Measurements from ENCODE around the gene YEATS4.

YEATS4 gene

GRCh38 chr12:69412655-69413054, 53.1 kb downstream of the YEATS4 start:
- no peak for TF ChIP-seq CTCF (conservative IDR thresholded peaks at IDR 0.05; ENCODE audit: low read depth)
- CTCF ChIA-PET, result no interaction called here
- POLR2A ChIA-PET (ENCODE audit: low non-redundant PET), result no interaction called here

DNA sequence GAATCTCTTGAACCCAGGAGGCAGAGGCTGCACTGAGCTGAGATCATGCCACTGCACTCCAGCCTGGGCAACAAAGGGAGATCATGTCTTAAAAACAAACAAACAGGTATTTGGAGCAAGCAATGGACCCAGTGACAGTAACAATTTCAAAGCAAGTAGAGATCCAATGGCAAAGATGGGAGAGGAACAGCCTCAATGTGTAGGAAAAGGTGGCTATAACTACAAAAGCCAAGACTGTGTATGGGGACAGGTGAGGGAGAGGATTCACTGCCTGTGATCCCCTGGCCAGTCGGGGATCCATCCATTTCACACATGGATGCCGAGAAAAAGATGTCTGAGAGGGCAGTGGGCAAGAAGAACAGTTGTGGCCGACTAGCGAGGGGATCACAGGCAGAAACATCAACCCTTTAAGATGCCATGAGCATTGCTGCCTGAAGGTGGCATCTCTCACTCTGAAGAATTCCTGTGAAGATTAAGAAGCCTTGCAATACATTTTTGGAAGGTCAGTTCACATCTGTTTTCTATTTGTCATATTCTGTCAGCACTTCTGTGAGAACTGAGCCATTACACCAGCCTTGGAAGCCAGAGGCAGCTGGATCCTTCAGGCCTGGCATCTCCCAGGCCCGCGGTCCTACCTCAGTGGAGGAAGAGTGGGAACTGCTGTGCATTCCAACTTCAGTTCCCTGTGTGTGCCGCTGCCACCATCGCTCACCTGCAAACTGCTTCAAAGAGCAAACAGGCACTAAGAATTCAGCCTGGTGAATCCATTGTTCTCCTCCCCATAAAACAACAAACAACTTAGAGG, 56.1 kb downstream of the YEATS4 start:
- ChIA-PET CTCF (interaction anchor here (0.6 kb wide), 1 partner anchor 196 kb away, joined by 3 read pairs; no protein-coding TSS in a partner anchor), POLR2A (ENCODE audit: low non-redundant PET) (no interaction called here)
- H3K27ac ChIP-seq, result peak overlapping the region; percentile 44; the same call in 1 of the 2 replicates
- peak; percentile 4 for TF ChIP-seq CTCF (conservative IDR thresholded peaks at IDR 0.05; ENCODE audit: low read depth)
- peak; percentile 45 for DNase-seq (ENCODE audit: low spot score)

More at GRCh38 chr12:69412655-69413054, 53.1 kb downstream of the YEATS4 start:
- H3K27ac ChIP-seq, result no peak overlapping the region
- DNase-seq (ENCODE audit: low spot score), result no peak

DNA sequence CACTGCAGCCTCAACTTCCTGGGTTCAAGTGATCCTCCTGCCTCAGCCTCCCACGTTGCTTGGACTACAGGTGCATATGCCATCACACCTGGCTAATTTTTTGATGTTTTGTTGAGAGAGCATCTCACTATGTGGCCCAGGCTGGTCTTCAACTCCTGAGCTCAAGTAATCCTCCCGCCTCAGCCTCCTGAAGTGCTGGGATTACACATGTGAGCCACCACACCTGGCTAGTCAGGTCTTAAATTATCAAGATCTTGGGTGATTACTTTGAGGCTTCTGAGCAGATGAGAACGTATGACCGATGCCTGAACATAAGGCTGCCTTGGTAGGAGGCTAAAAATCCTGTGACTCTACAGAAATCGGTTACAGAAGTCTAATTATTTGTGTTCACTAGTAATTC, 57.7 kb downstream of the YEATS4 start:
- no peak for DNase-seq (ENCODE audit: low spot score)
- ChIA-PET POLR2A (ENCODE audit: low non-redundant PET) (no interaction called here), CTCF (interaction anchor here (0.6 to 1.0 kb wide), 2 partner anchors 12 to 377 kb away, joined by 3 read pairs; no protein-coding TSS in a partner anchor)
- no peak overlapping the region for H3K27ac ChIP-seq
- TF ChIP-seq CTCF (conservative IDR thresholded peaks at IDR 0.05; ENCODE audit: low read depth), result no peak

DNA sequence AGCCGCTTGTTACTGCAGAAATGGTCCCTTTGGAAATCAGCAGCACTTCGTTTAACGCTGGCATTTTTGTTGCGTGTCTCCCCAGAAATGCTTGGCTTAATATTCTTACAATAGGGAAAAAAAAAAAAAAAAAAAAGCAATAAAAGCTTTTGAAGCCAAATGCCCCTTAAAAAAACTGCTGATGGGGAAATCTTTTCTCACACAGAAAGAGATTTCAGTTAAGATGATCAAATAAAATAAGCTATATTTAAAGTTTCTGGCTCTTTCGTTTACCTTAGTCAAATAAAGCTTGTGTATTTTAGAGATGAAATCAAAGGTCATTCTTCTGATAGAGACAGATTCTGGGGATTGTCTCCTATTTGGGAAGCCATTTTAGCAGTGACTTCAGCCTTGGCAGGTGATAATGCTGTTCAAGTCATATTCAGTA, 58.2 kb downstream of the YEATS4 start:
- POLR2A ChIA-PET (ENCODE audit: low non-redundant PET), result no interaction called here
- CTCF ChIA-PET, result interaction anchor here (0.6 to 1.0 kb wide), 3 partner anchors 11 to 376 kb away, joined by 3 read pairs; no protein-coding TSS in a partner anchor
- no peak for DNase-seq (ENCODE audit: low spot score)
- TF ChIP-seq CTCF (conservative IDR thresholded peaks at IDR 0.05; ENCODE audit: low read depth), result no peak
- no peak overlapping the region for H3K27ac ChIP-seq

DNA sequence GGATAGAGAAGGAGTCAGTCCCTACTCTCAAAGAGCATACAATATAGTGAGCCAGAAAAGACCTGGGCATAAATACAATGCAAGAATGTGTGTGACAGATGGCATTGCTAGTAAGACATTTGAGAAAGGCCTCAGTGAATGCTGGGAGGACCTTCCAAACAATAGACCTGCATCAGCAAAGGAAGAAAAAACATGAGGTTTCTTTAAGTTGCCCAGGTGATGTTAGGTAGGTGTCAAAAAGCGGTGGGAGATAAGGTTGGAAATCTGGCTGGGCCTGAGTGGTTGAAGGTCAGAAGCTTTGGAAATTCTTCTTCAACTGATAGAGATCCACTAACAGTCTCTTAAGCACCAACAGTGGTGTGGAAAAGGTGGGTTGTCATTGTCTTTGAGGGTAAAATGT, 60.2 kb downstream of the YEATS4 start:
- CTCF ChIA-PET, result interaction anchor here (0.5 kb wide), 1 partner anchor 491 kb away, joined by 8 read pairs; no protein-coding TSS in a partner anchor
- no peak for TF ChIP-seq CTCF (conservative IDR thresholded peaks at IDR 0.05; ENCODE audit: low read depth)
- DNase-seq (ENCODE audit: low spot score), result no peak
- no peak overlapping the region for H3K27ac ChIP-seq
- POLR2A ChIA-PET (ENCODE audit: low non-redundant PET), result no interaction called here

- ChIA-PET CTCF (interaction anchor here (0.8 kb wide), 1 partner anchor 131 kb away, joined by 3 read pairs; no protein-coding TSS in a partner anchor), POLR2A (ENCODE audit: low non-redundant PET) (no interaction called here)
- no peak for TF ChIP-seq CTCF (conservative IDR thresholded peaks at IDR 0.05; ENCODE audit: low read depth)
- no peak for DNase-seq (ENCODE audit: low spot score)
- no peak overlapping the region for H3K27ac ChIP-seq
Measured at GRCh38 chr12:69421548-69421947, 62.0 kb downstream of the YEATS4 start.

All from RWPE1 (cell line).